GM21526 (cell line): Measurements from ENCODE around the gene NPRL2.
"Not testable (repeated sequence)": the region's sequence is repeated elsewhere in the genome, so short reads cannot be mapped to it uniquely, and the experiment has no call there.

ENCODE experiments used
- ATAC-seq: cut with Tn5 transposase; IDR thresholded peaks from one replicate; pipeline ENCODE4 v1.9.1; 2021; ENCODE audit warnings: moderate library complexity; ENCODE audit not compliant: unreplicated experiment, low FRiP score

Gene NPRL2

DNA sequence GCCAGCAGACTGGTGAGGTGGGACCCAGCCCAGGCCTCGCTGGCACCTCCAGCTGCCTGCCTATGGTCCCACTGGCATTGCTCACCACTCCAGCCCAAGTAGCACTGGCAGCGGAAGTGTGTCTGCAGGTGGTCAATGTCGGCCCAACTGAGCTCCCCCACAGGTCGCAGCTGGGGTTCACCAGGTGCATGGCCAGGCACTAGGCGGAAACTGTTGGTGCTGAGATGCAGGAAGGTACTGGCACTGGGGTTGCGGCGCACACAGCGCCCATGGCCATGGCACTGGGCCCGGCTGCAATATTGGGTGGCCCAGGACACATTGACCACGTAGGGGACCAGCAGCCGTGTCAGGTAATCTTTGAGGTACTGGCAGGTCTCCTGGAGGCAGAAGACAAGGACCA lies 32.4 kb downstream of the NPRL2 start:
- no peak for ATAC-seq

DNA sequence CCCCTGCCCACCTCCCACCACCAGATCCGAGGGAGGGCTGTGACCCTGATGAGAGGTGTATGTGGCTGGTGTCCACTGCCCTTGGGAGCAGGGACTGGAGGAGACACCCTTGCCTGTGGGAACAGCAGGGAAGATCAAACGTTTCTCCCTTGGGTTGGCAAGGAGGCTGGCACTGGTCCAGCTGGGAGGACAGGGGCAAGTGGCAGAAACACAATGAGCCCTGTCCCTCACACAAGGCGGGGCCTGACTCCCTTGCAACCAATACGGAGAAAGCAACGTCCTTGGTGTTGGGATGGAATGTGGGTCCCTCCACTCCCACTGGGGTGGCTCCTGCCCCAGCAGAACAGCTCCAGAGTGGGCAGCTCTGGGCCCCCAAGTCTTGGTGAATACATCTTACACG lies 33.3 kb downstream of the NPRL2 start:
- ATAC-seq: no peak

DNA sequence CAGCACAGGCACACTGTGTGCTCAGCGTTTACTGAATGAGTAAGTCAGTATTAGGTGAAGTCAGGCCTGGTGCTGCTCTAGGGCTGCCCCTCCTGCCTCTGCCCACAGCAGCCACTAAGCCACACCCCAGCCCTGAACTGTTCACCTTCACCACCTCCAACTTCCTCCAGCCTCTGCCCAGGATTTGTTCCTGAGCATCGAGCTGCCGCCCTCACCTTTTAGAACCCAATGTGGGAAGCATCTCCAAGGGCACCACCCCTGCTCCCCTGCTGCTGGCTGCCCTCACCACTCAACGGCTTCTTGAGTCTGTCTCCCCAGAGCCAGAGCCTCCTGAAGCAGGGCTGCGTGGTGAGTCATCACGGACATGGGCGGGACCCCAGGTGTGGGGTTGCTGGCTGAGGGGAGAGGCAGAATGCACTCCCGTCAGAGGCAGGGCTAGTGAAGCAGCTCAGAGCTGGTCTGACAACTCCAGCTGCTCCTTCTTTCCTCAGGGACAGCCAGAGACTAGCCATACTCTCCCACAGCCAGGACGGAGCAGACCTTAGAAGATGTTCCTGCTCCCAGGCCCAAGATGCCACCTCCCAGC lies 33.8 kb downstream of the NPRL2 start:
- no peak for ATAC-seq

DNA sequence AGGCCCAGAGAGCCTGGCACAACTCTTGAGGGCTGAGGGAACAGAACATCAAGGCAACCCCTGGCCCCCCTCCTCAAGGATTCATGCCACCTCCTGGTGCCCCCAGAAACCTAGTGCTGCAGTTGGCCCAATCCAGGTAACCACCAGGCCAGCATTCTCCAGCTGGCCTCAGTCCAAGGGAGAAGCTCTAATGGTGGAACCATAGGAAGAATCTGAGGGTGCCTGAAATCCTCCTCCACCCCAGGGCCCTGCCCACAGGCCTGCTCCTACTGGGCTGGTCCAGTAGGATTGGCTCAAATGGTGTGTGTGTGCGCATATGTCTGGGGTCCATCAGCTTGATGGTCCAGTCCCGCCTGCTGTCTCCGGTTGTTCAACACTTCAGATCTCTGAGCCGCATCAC lies 35.8 kb downstream of the NPRL2 start:
- ATAC-seq: no peak

DNA sequence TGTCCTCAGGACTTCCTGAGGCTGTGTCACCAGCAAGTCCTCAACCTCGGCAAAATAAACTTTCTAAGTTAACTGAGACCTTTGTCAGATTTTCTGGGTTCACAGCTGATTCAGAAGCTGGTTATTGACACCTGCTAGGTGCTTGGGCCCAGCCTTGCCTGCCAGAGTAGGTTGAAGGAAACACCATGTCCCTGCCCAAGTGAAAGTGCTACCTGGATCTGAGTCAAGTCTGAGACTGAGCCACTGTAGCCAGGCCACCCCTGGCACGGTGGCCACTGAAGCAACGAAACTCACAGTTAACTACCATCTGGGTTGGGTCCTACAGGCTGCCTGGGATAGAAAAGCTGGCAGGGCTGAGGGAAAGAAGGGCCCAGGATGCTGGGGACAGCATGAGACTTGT lies 36.2 kb downstream of the NPRL2 start:
- ATAC-seq: no peak

DNA sequence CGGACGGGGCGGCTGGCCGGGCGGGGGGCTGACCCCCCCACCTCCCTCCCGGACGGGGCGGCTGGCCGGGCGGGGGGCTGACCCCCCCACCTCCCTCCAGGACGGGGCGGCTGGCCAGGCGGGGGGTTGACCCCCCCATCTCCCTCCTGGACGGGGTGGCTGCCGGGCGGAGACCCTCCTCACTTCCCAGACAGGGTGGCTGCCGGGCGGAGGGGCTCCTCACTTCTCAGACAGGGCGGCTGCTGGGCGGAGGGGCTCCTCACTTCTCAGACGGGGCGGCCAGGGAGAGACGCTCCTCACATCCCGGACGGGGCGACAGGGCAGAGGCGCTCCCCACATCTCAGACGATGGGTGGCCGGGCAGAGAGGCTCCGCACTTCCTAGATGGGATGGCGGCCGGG lies 38.5 kb downstream of the NPRL2 start:
- not testable (repeated sequence) for ATAC-seq

DNA sequence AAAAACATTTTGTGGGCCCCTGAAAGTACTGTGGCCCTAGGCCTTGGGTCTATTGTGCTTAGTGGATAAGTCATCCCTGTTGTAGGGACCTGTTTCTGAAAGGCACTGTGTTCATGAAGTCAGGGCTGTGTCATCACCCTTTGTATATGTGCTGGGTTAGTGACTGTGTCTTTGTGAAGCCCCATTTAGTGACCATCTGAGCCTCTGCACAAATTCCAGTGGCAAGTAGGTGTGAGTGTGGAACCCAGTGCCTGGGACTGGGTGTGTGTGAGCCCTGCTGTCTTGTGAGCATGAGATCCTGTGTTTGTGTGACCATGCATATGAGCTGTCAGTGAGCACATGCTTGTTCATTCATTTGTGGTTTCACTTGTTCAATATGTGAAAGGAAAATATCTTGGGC lies 46.0 kb downstream of the NPRL2 start:
- ATAC-seq: no peak

DNA sequence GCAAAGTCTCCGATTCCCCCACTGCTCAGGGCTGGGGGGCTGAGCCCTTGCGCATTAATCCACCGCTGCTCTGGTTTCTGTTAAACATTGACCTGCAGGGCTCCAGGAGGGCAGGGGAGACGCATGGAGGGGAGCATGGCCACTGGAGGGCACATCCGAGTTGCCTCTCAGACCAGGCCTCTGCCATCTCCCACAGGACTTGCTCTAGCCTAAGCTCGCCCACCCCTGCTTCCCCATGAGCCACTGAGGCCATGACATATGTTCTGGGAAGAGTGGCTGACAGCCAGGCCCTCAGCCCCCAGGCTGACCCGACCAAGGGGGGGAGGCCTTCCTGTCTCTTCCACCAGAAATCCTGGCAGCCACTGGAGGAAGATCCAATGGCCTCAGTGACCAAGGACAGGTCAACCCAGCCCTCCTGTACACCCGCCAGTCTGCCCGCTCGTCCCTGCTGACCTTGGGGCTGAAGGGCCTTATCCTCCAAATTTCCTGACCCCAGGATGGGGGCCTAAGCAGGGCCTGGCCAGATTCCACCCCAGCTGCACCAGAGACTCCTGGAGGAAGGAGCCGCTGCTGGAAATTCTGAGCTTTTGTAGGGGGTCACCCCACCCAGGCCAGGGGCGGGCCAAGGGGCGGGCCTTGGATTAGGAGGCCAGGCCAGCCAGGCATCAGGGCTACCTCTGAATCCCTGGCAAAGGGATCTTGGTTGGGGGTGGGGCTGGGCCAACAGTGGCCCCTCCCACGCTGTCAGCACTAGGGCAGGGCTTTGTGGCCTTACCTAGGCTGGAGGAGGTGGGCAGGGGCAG lies 47.4 kb downstream of the NPRL2 start, which contains the start of gene HYAL1:
TSS of gene HYAL1 (minus strand) at position 562 of the 803 bp plus-strand sequence. CDS start 618 bp downstream, outside the sequence.
- ATAC-seq: no peak

DNA sequence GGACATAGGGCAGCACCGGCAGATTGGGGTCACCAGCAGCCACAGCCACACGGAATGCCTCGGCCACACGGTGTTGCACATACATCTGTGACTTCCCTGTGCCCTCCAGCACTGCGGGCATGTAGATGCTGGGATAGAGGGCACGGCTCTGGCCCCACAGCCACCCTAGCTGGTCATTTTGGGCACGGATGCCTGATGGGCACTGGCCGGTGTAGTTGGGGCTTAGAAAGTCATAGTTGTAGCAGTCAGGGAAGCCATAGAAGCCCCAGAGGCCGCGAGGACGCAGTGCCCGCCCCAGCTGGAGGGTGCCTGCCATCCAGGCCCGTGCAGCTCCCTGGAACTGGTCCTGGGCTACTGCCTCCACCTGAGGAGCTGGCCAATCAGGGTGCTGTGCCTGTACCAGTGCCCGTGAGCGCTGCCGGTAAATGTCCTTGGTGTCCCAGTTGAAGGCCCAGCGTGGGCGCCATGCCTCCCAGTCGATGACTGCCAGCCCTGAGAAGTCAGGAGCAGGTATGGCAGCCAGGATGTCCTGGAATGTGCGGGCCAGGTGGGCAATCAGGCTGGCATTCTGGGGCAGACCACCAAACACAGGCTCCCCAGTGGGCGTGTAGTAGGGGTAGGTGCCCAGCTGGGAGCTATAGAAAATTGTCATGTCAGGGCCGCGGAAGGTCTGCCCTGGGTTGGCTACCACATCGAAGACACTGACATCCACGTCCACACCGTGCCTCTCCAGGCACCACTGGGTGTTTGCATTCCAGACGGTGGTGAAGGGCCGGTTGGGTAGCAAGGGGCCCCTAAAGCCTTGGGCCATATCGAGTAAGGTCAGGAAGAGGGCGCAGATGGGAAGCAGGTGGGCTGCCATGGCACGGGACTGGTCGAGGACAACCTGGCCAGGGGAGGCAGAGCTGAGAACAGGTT lies 48.2 kb downstream of the NPRL2 start:
- no peak for ATAC-seq

DNA sequence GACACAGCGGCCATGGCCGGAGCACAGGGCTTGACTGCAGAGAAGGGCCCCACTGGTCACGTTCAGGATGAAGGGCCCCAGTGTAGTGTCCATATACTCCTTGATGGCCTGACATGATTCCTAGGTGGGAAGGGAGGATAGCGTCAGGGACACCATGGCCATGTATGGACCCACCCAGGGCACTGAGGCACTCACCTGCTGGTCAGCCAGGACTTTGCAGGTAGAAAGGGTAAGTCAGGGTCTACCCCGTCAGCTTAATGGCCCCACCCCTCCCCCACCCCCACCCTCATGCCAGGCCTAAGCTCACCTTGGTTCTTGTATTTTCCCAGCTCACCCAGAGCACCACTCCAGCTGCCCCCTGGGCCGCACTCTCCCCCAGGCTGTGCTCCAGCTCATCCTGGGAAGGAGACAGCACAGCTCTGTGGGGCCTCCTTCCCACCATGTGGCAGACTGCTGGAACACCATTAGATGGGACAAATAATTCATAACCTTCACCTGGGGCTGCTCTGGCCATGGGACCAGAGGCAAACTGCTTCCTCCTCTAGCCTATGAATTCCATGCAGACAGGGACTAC lies 49.8 kb downstream of the NPRL2 start:
- ATAC-seq: no peak

DNA sequence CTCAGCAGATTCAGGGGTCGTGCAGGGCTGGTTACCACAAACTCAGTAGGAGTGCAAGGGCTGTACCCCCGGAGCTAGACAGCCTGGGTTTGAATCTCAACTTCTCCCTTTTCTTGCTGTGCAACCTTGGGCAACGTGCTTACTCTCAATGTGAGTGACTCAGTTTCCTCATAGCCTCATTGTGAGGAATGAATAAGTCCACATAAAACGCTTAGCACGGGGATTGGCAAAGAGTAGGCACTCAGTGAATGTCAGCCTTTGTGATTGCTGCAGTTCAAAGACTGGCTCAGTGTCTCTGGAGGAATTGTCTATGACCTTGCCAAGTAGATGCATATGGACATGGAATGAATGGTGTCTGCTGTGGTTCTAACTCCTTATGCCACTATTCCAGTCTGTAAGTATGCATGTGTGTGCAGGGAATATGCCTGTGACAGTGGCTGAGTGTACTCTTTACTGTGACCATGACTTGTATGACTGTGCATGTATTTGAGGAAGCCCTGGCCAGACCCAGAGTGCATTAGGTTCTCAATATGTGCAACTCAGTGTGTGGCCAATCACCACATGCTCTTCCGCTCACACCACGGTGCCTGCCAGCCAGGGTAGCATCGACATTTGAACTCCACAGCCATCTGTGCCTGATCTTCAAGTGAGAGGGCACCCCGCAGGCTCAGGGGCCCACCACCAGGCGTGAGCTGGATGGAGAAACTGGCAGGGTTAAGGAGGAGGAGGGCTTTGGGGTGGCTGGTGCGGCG lies 50.5 kb downstream of the NPRL2 start:
- no peak for ATAC-seq

DNA sequence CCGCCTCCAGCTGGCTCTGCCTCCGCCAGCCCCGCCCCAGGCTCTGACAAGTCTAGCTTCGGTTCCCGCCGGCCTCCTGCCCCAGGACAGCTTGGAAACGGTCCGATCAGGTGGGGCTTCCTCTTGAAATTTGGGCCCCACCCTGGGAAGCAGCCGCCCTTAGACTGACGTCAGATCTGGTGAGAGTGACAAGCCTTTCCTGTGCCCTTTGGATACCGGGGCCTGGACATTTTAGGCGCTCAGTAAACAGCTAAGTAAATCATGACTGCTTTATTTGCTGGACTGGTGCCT lies 51.0 kb downstream of the NPRL2 start:
- ATAC-seq: no peak

DNA sequence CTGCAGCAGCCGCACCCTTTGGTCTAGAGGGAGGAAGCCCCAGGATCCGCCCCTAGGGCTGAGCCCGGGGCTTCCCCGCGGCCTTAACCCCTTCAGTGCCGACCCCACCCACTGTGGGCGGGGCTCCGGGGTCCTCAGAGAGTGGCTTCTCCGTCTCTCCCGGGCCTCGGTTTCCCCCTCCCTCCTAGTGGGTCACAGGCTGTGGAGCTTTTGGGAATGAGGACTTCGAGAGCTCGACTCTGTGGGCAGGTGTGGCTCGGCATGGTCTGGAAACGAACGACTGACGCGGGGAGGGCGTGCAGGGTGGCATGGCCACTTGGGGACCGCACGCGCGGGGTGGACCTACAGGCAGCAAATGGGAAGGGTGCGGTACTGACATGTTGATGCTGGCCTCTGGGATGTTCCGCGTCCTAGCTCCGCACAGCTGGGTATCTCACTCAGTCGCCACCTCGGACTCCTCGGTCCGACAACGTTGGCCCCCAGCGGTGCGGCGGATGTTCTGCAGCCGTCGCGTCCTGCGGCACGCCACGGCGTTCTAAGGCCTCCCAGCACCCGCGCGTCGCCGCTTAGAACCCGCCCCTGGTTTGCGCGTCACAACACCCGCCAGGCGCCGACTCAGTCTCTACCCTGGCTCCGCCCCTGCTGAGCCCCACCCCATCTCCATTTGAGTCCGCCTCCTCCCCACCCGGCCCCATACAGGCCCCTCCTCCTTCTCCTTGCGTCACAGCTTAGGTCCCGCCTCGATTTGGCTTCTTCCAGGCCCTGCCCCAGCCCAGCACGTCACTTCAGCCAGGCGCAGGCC lies 51.5 kb downstream of the NPRL2 start, which contains the start of the genes HYAL3 and NAA80:
TSS of gene HYAL3 (minus strand) at position 570 of the 802 bp plus-strand sequence. CDS start 3,803 bp downstream, outside the sequence.
TSS of gene NAA80 (minus strand) at position 570 of the 802 bp plus-strand sequence. CDS start 1,942 bp downstream, outside the sequence.
- ATAC-seq: peak; percentile 75

DNA sequence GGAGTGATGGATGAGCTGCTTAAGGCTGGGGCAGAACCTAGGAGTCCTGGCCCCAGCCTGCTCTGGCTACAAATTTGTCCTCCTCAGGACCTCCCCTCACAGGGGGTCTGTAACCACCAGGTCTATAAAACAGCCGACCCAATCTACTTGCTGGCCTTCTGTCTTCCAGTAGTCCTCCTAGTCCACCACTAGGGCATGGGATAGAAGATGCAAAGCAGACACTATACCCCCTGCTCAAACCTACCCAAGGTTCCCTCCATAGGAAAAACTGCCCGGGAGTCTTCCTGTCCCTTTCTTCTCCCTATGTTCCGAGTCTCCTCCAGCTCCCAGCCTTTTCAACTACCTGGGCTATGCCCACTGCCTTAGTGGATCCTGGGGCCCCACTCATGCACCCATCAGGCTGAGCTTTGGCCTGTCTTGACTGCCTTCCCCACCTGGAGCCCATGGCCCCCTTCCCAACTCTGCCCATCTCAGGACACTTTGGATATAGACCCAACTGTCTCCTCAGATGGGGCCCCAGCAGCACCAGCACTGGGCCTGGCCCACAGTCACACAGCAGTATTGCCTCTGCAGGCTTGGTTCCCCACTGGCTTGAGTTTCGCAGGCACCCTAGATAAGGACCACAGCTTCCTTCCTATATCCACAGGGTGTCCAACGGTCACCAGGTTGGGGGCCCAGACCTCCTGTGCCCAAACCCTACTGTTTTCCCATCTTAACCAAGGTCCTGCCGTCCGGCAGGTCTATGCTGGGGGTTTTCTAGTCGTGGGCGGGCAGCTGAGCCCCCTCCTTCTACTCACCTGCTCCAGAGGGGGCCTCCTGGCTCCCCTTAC lies 52.5 kb downstream of the NPRL2 start:
- ATAC-seq: no peak

DNA sequence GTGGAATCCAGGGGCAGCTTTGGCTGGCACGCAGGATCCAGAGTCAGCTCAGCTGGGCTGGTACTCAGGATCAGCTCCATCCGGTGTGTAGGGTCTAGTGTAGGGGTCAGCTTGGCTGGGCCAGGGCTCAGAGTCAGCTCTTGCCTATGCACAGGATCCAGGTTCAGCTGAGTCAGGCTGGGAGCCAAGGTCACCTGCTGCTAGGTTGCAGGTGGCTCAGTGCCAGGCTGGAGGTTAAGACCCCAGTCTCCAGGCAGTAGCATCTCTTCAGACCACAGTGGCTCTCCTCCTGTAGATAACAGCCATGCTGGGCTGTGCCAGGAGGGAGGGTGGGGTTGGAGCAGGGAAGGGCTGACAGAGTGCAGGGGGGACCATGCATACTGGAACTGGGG lies 53.2 kb downstream of the NPRL2 start:
- ATAC-seq: no peak
